Suprapubic skin (tissue), 4 donors: Measurements from ENCODE around the gene FTSJ3.

ENCODE experiments used
- POLR2A ChIP-seq, 2 donors: fragments of 450-650 bp; IDR thresholded peaks; one replicate each; pipeline ENCODE4 v1.6.1; 2017; ENCODE audit warnings: antibody characterized with exemption in 2 of 2, mild to moderate bottlenecking in 2 of 2, moderate library complexity in 2 of 2
- POLR2AphosphoS5 ChIP-seq, 3 donors: sonication (generic); formaldehyde crosslinking; IDR thresholded peaks; one replicate each; pipeline ENCODE4 v1.6.1; 2017; ENCODE audit warnings: antibody characterized with exemption in 3 of 3
- TF ChIP-seq, protein P1 (sequence below), 2 donors: fragments of 200-600 bp in 1 of 2; fragments of 450-650 bp in 1 of 2; sonication (generic) in 1 of 2; IDR thresholded peaks; one replicate each; pipeline ENCODE4 v1.5.1; 2016 to 2019; ENCODE audit warnings: antibody characterized with exemption in 2 of 2, mild to moderate bottlenecking in 1 of 2, moderate library complexity in 1 of 2

DNA sequence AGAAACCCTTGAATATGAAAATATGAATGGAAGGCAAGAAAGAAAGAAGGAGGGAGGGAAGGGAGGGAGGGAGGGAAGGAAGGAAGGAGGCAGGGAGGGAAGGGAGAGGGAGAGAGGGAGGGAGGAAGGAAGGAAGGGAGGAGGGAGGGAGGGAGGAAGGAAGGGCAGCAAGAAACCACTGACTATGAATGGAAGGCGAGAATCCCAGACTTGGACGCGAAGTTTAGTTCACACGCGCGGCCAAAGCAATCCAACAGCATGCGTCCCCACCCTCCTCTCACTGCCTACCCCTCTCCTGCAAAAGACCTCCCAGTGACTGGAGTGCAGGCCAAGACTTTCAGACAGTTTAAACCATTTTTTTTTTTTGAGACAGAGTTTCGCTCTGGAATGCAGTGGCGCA lies 22.9 kb upstream of the FTSJ3 start:
- TF ChIP-seq, protein P1, sequence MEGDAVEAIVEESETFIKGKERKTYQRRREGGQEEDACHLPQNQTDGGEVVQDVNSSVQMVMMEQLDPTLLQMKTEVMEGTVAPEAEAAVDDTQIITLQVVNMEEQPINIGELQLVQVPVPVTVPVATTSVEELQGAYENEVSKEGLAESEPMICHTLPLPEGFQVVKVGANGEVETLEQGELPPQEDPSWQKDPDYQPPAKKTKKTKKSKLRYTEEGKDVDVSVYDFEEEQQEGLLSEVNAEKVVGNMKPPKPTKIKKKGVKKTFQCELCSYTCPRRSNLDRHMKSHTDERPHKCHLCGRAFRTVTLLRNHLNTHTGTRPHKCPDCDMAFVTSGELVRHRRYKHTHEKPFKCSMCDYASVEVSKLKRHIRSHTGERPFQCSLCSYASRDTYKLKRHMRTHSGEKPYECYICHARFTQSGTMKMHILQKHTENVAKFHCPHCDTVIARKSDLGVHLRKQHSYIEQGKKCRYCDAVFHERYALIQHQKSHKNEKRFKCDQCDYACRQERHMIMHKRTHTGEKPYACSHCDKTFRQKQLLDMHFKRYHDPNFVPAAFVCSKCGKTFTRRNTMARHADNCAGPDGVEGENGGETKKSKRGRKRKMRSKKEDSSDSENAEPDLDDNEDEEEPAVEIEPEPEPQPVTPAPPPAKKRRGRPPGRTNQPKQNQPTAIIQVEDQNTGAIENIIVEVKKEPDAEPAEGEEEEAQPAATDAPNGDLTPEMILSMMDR (IDR thresholded peaks at IDR 0.05), result no peak
- TF ChIP-seq POLR2A (IDR thresholded peaks at IDR 0.05) (no peak), POLR2AphosphoS5 (IDR thresholded peaks at IDR 0.05) (no peak)
